NT2/D1 (cell line): ENCODE data around the gene NDNF.

Experiments used
- DNase-seq: peaks from one replicate; pipeline ENCODE4 v3.0.0-alpha.2; 2011; ENCODE audit warnings: low read depth, low spot score
- H3K27me3 ChIP-seq: 2 replicates; pipeline ENCODE4 v1.6.0; 2011; ENCODE audit warnings: mild to moderate bottlenecking; ENCODE audit not compliant: insufficient read length, insufficient read depth
- H3K36me3 ChIP-seq: 2 replicates; pipeline ENCODE4 v1.6.1; 2011; ENCODE audit warnings: mild to moderate bottlenecking, low read length, mixed read lengths; ENCODE audit not compliant: insufficient read depth, insufficient read length
- H3K4me1 ChIP-seq: 2 replicates; pipeline ENCODE4 v1.5.1; 2011; ENCODE audit not compliant: insufficient read depth, insufficient read length
- H3K4me3 ChIP-seq: 2 replicates; pipeline ENCODE4 v1.5.1; 2011; ENCODE audit warnings: low read depth; ENCODE audit not compliant: insufficient read length
- H3K9ac ChIP-seq: 2 replicates; pipeline ENCODE4 v1.6.0; 2011; ENCODE audit warnings: low read depth; ENCODE audit not compliant: insufficient read length
- H3K9me3 ChIP-seq: 2 replicates; pipeline ENCODE4 v1.5.1; 2011; ENCODE audit warnings: mild to moderate bottlenecking, low read length; ENCODE audit not compliant: insufficient read depth
- SUZ12 ChIP-seq: IDR thresholded peaks from 2 replicates; pipeline ENCODE4 v1.6.1; 2011; ENCODE audit not compliant: insufficient read length, insufficient read depth; ENCODE audit errors: extremely low read depth
- YY1 ChIP-seq: IDR thresholded peaks from 2 replicates; pipeline ENCODE4 v1.6.1; 2011; ENCODE audit not compliant: insufficient read length, insufficient read depth
- ZNF274 ChIP-seq: IDR thresholded peaks from 2 replicates; pipeline ENCODE4 v1.6.1; 2011; ENCODE audit warnings: mild to moderate bottlenecking, low read depth, low read length

The NDNF gene

GRCh38 chr4:121072224-121073003 is at the start of gene NDNF:
TSS of gene NDNF (minus strand) at chr4:121072535. CDS start at chr4:121045837, 26,698 bp downstream.
- Histone ChIP-seq H3K9ac (peak within 1 kb of the TSS; percentile 70), H3K36me3 (no peaks in the 10 kb centered on the region), H3K27me3 (peaks cover 48% of the 10 kb centered on the region), H3K9me3 (no peaks in the 10 kb centered on the region), H3K4me1 (no peaks in the 10 kb centered on the region), H3K4me3 (peak within 1 kb of the TSS; percentile 59)
- DNase-seq = no peak
- TF ChIP-seq YY1 (no peak), ZNF274 (no peak), SUZ12 (no peak)

- Histone ChIP-seq H3K4me3 (no peak overlapping the region), H3K9ac (no peak overlapping the region), H3K9me3 (no peaks in the 10 kb centered on the region), H3K27me3 (no peaks in the 10 kb centered on the region), H3K36me3 (no peaks in the 10 kb centered on the region), H3K4me1 (no peaks in the 10 kb centered on the region)
- no peak for TF ChIP-seq YY1
- no peak for TF ChIP-seq SUZ12
- no peak for TF ChIP-seq ZNF274
- no peak for DNase-seq
Measured at GRCh38 chr4:121119715-121120114, 47.4 kb upstream of the NDNF start.

GRCh38 chr4:121118344-121118743 is 46.0 kb upstream of the NDNF start:
- DNase-seq = no peak
- no peaks in the 10 kb centered on the region for H3K4me1 ChIP-seq
- no peak overlapping the region for H3K9ac ChIP-seq
- no peak for TF ChIP-seq SUZ12
- TF ChIP-seq ZNF274 = no peak
- H3K36me3 ChIP-seq = no peaks in the 10 kb centered on the region
- no peak overlapping the region for H3K4me3 ChIP-seq
- no peaks in the 10 kb centered on the region for H3K27me3 ChIP-seq
- H3K9me3 ChIP-seq = no peaks in the 10 kb centered on the region

GRCh38 chr4:121114756-121115155 is 42.4 kb upstream of the NDNF start:
- Histone ChIP-seq H3K4me3 (no peak overlapping the region), H3K27me3 (no peaks in the 10 kb centered on the region), H3K36me3 (no peaks in the 10 kb centered on the region), H3K9ac (no peak overlapping the region), H3K9me3 (no peaks in the 10 kb centered on the region), H3K4me1 (no peaks in the 10 kb centered on the region)
- TF ChIP-seq SUZ12 = no peak
- no peak for TF ChIP-seq ZNF274
- no peak for TF ChIP-seq YY1
- no peak for DNase-seq

GRCh38 chr4:121112530-121112929 is 40.2 kb upstream of the NDNF start:
- H3K4me3 ChIP-seq = no peak overlapping the region
- no peak for DNase-seq
- no peaks in the 10 kb centered on the region for H3K9me3 ChIP-seq

GRCh38 chr4:121108557-121108956 is 36.2 kb upstream of the NDNF start:
- Histone ChIP-seq H3K27me3 (no peaks in the 10 kb centered on the region), H3K9me3 (no peaks in the 10 kb centered on the region), H3K36me3 (no peaks in the 10 kb centered on the region), H3K4me1 (no peaks in the 10 kb centered on the region), H3K9ac (no peak overlapping the region), H3K4me3 (no peak overlapping the region)
- DNase-seq = no peak
- no peak for TF ChIP-seq SUZ12
- no peak for TF ChIP-seq YY1
- no peak for TF ChIP-seq ZNF274

More at GRCh38 chr4:121112530-121112929, 40.2 kb upstream of the NDNF start:
- H3K4me1 ChIP-seq = no peaks in the 10 kb centered on the region
- no peak overlapping the region for H3K9ac ChIP-seq
- H3K27me3 ChIP-seq = no peaks in the 10 kb centered on the region
- TF ChIP-seq YY1 (no peak), SUZ12 (no peak), ZNF274 (no peak)
- no peaks in the 10 kb centered on the region for H3K36me3 ChIP-seq

GRCh38 chr4:121107507-121107906 is 35.2 kb upstream of the NDNF start:
- TF ChIP-seq SUZ12 (no peak), YY1 (no peak), ZNF274 (no peak)
- no peaks in the 10 kb centered on the region for H3K4me1 ChIP-seq
- H3K9ac ChIP-seq = no peak overlapping the region
- H3K27me3 ChIP-seq = no peaks in the 10 kb centered on the region
- no peak for DNase-seq
- H3K36me3 ChIP-seq = no peaks in the 10 kb centered on the region
- no peak overlapping the region for H3K4me3 ChIP-seq
- H3K9me3 ChIP-seq = no peaks in the 10 kb centered on the region
